HCT116 (cell line): ENCODE measurements around the gene TANC1. TPM values are rescaled to one million over a fixed set of nuclear protein-coding genes. Genes with fewer than 3 reads are reported as not detected.

Experiments
- ATAC-seq: fragments of 200-7000 bp; cut with Tn5 transposase; 2 replicates; pipeline ENCODE4 v1.9.1; 2020; ENCODE audit warnings: mild to moderate bottlenecking, moderate library complexity
- BruUV-seq: library from RNA; stranded (reverse); fragments of 400-500 nt; replicated peaks from 2 replicates; lab custom pipeline; 2021; lab: Mats Ljungman, UMichigan
- CTCF ChIA-PET: fragments of 300-600 bp; sonication (Branson Sonifier 250); formaldehyde crosslinking; loops from one replicate; lab custom pipeline; 2021; ENCODE audit warnings: antibody characterized with exemption; lab: Charles Lee
- POLR2A ChIA-PET: fragments of 300-600, 350-600 bp; sonication (Branson Sonifier 250); formaldehyde crosslinking; loops from one replicate; lab custom pipeline; 2021; ENCODE audit warnings: antibody characterized with exemption; lab: Charles Lee
- RAD21 ChIA-PET, 2 experiments: fragments of 300-600 bp; sonication (Branson Sonifier 250); formaldehyde crosslinking; loops; one replicate each; lab custom pipeline; 2023; ENCODE audit warnings: low total read pairs in 2 of 2; ENCODE audit not compliant: uncharacterized antibody in 2 of 2, unreplicated experiment in 2 of 2, low non-redundant PET in 1 of 2; lab: Charles Lee
- DNase-seq: peaks from one replicate; pipeline ENCODE4 v3.0.0-alpha.2; 2010; ENCODE audit warnings: low read depth, low spot score
- H2AFZ ChIP-seq: fragments of 200-600 bp; shearing (Covaris generic), sonication (generic); 2 replicates; pipeline ENCODE4 v1.6.1; 2017; ENCODE audit warnings: low read depth, mixed run types, mixed read lengths, antibody characterized with exemption, low read length; ENCODE audit not compliant: poor library complexity, severe bottlenecking
- H3K27ac ChIP-seq: 2 replicates; pipeline ENCODE4 v1.5.1; 2012; ENCODE audit warnings: low read depth, low read length
- H3K27me3 ChIP-seq: fragments of 200-600 bp; sonication (generic); 2 replicates; pipeline ENCODE4 v1.6.1; 2016; ENCODE audit warnings: mixed run types, low read length, mixed read lengths; ENCODE audit not compliant: insufficient read depth
- H3K36me3 ChIP-seq, 2 experiments: fragments of 200-500 bp in 1 of 2; fragments of 200-600 bp in 1 of 2; sonication (Bioruptor generic) in 1 of 2; sonication (generic) in 1 of 2; 2 replicates each; pipeline versions ENCODE4 v1.5.1 to v1.6.1; 2014 to 2016; ENCODE audit warnings: low read length in 2 of 2, inconsistent platforms in 1 of 2, mixed read lengths in 1 of 2, mixed run types in 1 of 2; ENCODE audit not compliant: insufficient read depth in 2 of 2, control insufficient read depth in 1 of 2
- H3K4me1 ChIP-seq, 2 experiments: fragments of 200-600 bp in 1 of 2; sonication (generic) in 1 of 2; 2 replicates each; pipeline versions ENCODE4 v1.5.1 to v1.6.1; 2012 to 2017; ENCODE audit warnings: low read length in 2 of 2, inconsistent platforms in 1 of 2, mild to moderate bottlenecking in 1 of 2, mixed read lengths in 1 of 2, mixed run types in 1 of 2, moderate library complexity in 1 of 2; ENCODE audit not compliant: insufficient read depth in 2 of 2, control insufficient read depth in 1 of 2
- H3K4me2 ChIP-seq: fragments of 200-600 bp; sonication (generic); 2 replicates; pipeline ENCODE4 v1.6.1; 2017; ENCODE audit warnings: mixed run types, low read length, mixed read lengths
- H3K4me3 ChIP-seq, 2 experiments: fragments of 200-600 bp in 1 of 2; sonication (generic) in 1 of 2; replicated peaks in 1 of 2; 2 replicates each; pipeline ENCODE4 v1.5.1; 2011 to 2016; ENCODE audit warnings: low read length in 2 of 2, control low read depth in 1 of 2, low read depth in 1 of 2, mild to moderate bottlenecking in 1 of 2, mixed read lengths in 1 of 2, mixed run types in 1 of 2
- H3K79me2 ChIP-seq: fragments of 200-600 bp; sonication (generic); 2 replicates; pipeline ENCODE4 v1.6.1; 2017; ENCODE audit warnings: mild to moderate bottlenecking, mixed run types, low read length, moderate library complexity, mixed read lengths; ENCODE audit not compliant: insufficient read depth
- H3K9ac ChIP-seq: fragments of 200-600 bp; sonication (generic); 2 replicates; pipeline ENCODE4 v1.6.1; 2016; ENCODE audit warnings: low read length, mixed read lengths
- H3K9me2 ChIP-seq: fragments of 200-600 bp; sonication (generic), shearing (Covaris generic); 2 replicates; pipeline ENCODE4 v1.6.1; 2017; ENCODE audit warnings: mixed run types, mild to moderate bottlenecking, moderate library complexity; ENCODE audit not compliant: insufficient read depth
- H3K9me3 ChIP-seq, 2 experiments: fragments of 200-500 bp in 1 of 2; fragments of 200-600 bp in 1 of 2; sonication (Bioruptor generic) in 1 of 2; sonication (generic) in 1 of 2; 2 replicates each; pipeline ENCODE4 v1.6.1; 2014 to 2017; ENCODE audit warnings: low read length in 2 of 2, mixed read lengths in 2 of 2, inconsistent platforms in 1 of 2, low read depth in 1 of 2, mild to moderate bottlenecking in 1 of 2, mixed run types in 1 of 2, moderate library complexity in 1 of 2; ENCODE audit not compliant: control insufficient read depth in 1 of 2, insufficient read depth in 1 of 2
- H4K20me1 ChIP-seq: fragments of 200-600 bp; sonication (generic), shearing (Covaris generic); 2 replicates; pipeline ENCODE4 v1.6.1; 2017; ENCODE audit warnings: mixed run types, mild to moderate bottlenecking, moderate library complexity; ENCODE audit not compliant: insufficient read depth
- MAX ChIP-seq: IDR thresholded peaks from 2 replicates; pipeline ENCODE4 v1.6.1; 2012
- SIN3A ChIP-seq: IDR thresholded peaks from 2 replicates; pipeline ENCODE4 v1.6.1; 2012; ENCODE audit warnings: low read depth
- SP1 ChIP-seq: IDR thresholded peaks from 2 replicates; pipeline ENCODE4 v1.6.1; 2012; ENCODE audit warnings: low read depth
- SRF ChIP-seq: IDR thresholded peaks from 2 replicates; pipeline ENCODE4 v1.6.1; 2012; ENCODE audit warnings: low read depth
- ZFX ChIP-seq: fragments of 450-650 bp; IDR thresholded peaks from 2 replicates; pipeline ENCODE4 v1.6.1; 2017
- ZNF274 ChIP-seq: fragments of 200-500 bp; sonication (Bioruptor generic); IDR thresholded peaks from 2 replicates; pipeline ENCODE4 v1.6.1; 2014; ENCODE audit warnings: mild to moderate bottlenecking, low read depth, low read length, inconsistent platforms
- intact Hi-C: fragments of 100-400 bp; cut with micrococcal nuclease; formaldehyde crosslinking; loops from 2 replicates; pipeline ENCODE4 v1.10.0; 2022
- total RNA-seq: library from RNA; stranded (reverse); gene quantifications from one replicate; pipeline ENCODE4 v1.2.1, GENCODE V29; 2021; ENCODE audit not compliant: unreplicated experiment

The TANC1 gene
- total RNA-seq, 1 experiment from 2014 or later = 15.1 TPM

- DNase-seq (peak; percentile 23), ATAC-seq (peak; percentile 99)
- Histone ChIP-seq H2AFZ (no peak overlapping the region), H3K9me2 (no peaks in the 10 kb centered on the region), H3K4me2 (peak overlapping the region; percentile 66), H3K27me3 (no peaks in the 10 kb centered on the region), H3K9me3 (no peaks in the 10 kb centered on the region), H3K27ac (no peak overlapping the region; the same call in 1 of the 2 replicates), H3K79me2 (no peaks in the 10 kb centered on the region), H3K9ac (no peak overlapping the region), H4K20me1 (no peaks in the 10 kb centered on the region), H3K36me3 (no peaks in the 10 kb centered on the region), H3K4me3 (peak overlapping the region in 1 of 2 experiments; percentile 19; a peak in 1 of 4 replicates), H3K4me1 (peaks cover 25 to 31% of the 10 kb centered on the region in 2 experiments)
- peak; percentile 34 for TF ChIP-seq SP1
- no peak for TF ChIP-seq SIN3A
- TF ChIP-seq SRF = no peak
- no peak; the same call in 1 of the 2 replicates for TF ChIP-seq MAX
- intact Hi-C loops = loop anchor here (10.0 kb wide), 1 partner anchor 818 kb away; no protein-coding TSS in a partner anchor
- no TSS peak for BruUV-seq
- ChIA-PET CTCF (interaction anchor here (0.9 to 1.3 kb wide), 2 partner anchors 8 to 14 kb away, joined by 4 to 5 read pairs; no protein-coding TSS in a partner anchor), RAD21 (no interaction called here), POLR2A (no interaction called here)
Observed at GRCh38 chr2:159146996-159147666, 178.7 kb downstream of the TANC1 start.

GRCh38 chr2:159147690-159148089, 179.2 kb downstream of the TANC1 start:
- H3K9me3 ChIP-seq = no peaks in the 10 kb centered on the region
- RAD21 ChIA-PET = no interaction called here
- no TSS peak for BruUV-seq
- H3K4me1 ChIP-seq = peaks cover 30 to 36% of the 10 kb centered on the region in 2 experiments
- H3K27ac ChIP-seq = no peak overlapping the region
- no peak overlapping the region for H2AFZ ChIP-seq
- POLR2A ChIA-PET = no interaction called here
- intact Hi-C loops = loop anchor here (10.0 kb wide), 1 partner anchor 817 kb away; no protein-coding TSS in a partner anchor
- H4K20me1 ChIP-seq = no peaks in the 10 kb centered on the region
- ATAC-seq = 0 out of 2 replicates have a peak, but pooled peaks have one; percentile 7
- no peaks in the 10 kb centered on the region for H3K27me3 ChIP-seq
- no peak for DNase-seq
- H3K4me3 ChIP-seq = no peak overlapping the region
- H3K4me2 ChIP-seq = peak overlapping the region; percentile 66
- no peaks in the 10 kb centered on the region for H3K36me3 ChIP-seq
- H3K9me2 ChIP-seq = no peaks in the 10 kb centered on the region
- TF ChIP-seq SP1 (no peak), ZNF274 (no peak), ZFX (no peak)
- TF ChIP-seq, all 23 proteins: peak for 0
- CTCF ChIA-PET = interaction anchor here (0.9 to 1.3 kb wide), 2 partner anchors 9 to 15 kb away, joined by 4 to 5 read pairs; no protein-coding TSS in a partner anchor
- Histone ChIP-seq H3K9ac (no peak overlapping the region), H3K79me2 (no peaks in the 10 kb centered on the region)
